Measurements from ENCODE around the gene IL3.

DNA sequence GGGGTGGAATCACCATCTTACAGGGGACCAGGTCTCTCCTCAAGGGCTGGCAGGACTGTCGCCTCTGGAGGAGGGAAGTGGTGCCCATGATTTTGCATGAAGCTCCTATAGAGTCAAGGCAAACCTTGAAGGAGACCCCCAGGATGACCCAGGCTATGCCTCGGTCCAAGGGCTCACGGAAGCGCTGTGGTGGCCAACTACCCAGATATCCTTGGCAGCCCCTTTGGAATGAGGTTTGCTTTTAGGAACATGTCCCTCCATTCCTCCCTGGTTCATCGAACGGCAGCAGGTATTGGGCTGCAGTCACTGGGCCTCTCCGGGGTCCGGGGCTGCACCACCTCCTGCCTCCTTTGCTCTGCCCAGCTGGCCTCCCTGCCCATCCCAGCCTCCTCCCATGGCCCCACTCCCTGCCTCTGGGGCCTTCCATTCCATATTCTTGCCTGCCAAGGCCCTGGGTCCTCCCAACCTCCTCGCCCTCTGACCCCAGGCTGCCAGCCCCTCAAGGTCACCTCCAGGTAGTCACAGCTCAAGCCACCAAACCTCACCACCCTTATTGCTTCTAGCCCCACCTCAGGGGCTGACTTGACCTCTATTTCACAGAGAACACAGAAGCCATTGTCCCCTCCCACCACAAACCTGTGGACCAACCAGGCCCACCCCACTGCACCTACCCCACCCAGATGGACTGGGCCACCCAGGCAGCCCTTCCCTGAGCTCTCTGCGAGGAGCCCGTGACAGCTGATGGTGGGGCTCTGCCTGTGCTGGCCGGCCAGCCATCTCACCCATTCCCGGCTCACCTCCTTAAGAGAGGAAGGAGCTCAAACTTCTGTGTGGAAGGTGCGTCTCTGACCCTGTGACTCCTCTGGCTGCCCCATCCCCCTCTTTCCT lies 3.6 kb upstream of the IL3 start:
- TF ChIP-seq, protein P1, sequence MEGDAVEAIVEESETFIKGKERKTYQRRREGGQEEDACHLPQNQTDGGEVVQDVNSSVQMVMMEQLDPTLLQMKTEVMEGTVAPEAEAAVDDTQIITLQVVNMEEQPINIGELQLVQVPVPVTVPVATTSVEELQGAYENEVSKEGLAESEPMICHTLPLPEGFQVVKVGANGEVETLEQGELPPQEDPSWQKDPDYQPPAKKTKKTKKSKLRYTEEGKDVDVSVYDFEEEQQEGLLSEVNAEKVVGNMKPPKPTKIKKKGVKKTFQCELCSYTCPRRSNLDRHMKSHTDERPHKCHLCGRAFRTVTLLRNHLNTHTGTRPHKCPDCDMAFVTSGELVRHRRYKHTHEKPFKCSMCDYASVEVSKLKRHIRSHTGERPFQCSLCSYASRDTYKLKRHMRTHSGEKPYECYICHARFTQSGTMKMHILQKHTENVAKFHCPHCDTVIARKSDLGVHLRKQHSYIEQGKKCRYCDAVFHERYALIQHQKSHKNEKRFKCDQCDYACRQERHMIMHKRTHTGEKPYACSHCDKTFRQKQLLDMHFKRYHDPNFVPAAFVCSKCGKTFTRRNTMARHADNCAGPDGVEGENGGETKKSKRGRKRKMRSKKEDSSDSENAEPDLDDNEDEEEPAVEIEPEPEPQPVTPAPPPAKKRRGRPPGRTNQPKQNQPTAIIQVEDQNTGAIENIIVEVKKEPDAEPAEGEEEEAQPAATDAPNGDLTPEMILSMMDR (conservative IDR thresholded peaks at IDR 0.05; ENCODE audit: low read depth in 2 of 2) = no peak
- no peak for TF ChIP-seq EZH2 (IDR thresholded peaks at IDR 0.05; ENCODE audit: low read depth, unreplicated experiment)
- TF ChIP-seq STAT1 (IDR thresholded peaks at IDR 0.05; ENCODE audit: unreplicated experiment) = no peak
- TF ChIP-seq, protein P2, sequence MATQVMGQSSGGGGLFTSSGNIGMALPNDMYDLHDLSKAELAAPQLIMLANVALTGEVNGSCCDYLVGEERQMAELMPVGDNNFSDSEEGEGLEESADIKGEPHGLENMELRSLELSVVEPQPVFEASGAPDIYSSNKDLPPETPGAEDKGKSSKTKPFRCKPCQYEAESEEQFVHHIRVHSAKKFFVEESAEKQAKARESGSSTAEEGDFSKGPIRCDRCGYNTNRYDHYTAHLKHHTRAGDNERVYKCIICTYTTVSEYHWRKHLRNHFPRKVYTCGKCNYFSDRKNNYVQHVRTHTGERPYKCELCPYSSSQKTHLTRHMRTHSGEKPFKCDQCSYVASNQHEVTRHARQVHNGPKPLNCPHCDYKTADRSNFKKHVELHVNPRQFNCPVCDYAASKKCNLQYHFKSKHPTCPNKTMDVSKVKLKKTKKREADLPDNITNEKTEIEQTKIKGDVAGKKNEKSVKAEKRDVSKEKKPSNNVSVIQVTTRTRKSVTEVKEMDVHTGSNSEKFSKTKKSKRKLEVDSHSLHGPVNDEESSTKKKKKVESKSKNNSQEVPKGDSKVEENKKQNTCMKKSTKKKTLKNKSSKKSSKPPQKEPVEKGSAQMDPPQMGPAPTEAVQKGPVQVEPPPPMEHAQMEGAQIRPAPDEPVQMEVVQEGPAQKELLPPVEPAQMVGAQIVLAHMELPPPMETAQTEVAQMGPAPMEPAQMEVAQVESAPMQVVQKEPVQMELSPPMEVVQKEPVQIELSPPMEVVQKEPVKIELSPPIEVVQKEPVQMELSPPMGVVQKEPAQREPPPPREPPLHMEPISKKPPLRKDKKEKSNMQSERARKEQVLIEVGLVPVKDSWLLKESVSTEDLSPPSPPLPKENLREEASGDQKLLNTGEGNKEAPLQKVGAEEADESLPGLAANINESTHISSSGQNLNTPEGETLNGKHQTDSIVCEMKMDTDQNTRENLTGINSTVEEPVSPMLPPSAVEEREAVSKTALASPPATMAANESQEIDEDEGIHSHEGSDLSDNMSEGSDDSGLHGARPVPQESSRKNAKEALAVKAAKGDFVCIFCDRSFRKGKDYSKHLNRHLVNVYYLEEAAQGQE (IDR thresholded peaks at IDR 0.05; ENCODE audit: unreplicated experiment) = no peak
- TF ChIP-seq POLR2AphosphoS5 (IDR thresholded peaks at IDR 0.05; ENCODE audit: low read depth) = no peak
- TF ChIP-seq JUNB (IDR thresholded peaks at IDR 0.05; ENCODE audit: unreplicated experiment) = no peak
- TF ChIP-seq EZH2phosphoT487 (IDR thresholded peaks at IDR 0.05; ENCODE audit: unreplicated experiment) = no peak
- TF ChIP-seq CREB1 (CRISPR knock-in tag; IDR thresholded peaks at IDR 0.05; ENCODE audit: low read depth) = no peak
- TF ChIP-seq ZNF114 (CRISPR knock-in tag; IDR thresholded peaks at IDR 0.05) = no peak
- TF ChIP-seq, protein P3, sequence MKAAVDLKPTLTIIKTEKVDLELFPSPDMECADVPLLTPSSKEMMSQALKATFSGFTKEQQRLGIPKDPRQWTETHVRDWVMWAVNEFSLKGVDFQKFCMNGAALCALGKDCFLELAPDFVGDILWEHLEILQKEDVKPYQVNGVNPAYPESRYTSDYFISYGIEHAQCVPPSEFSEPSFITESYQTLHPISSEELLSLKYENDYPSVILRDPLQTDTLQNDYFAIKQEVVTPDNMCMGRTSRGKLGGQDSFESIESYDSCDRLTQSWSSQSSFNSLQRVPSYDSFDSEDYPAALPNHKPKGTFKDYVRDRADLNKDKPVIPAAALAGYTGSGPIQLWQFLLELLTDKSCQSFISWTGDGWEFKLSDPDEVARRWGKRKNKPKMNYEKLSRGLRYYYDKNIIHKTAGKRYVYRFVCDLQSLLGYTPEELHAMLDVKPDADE (IDR thresholded peaks at IDR 0.05) = no peak
- TF ChIP-seq NANOG (IDR thresholded peaks at IDR 0.05; ENCODE audit: borderline replicate concordance) = no peak

All from GM23338 (cell line).